Type B pancreatic cell (in vitro differentiated cells): ENCODE measurements around the gene LAPTM5. TPM values are rescaled to one million over a fixed set of nuclear protein-coding genes. Genes with fewer than 3 reads are reported as not detected.

Experiments
- DNase-seq: peaks from one replicate; pipeline ENCODE4 v3.0.0; 2021; ENCODE audit warnings: mixed read lengths; ENCODE audit not compliant: unreplicated experiment; ENCODE audit errors: extremely low spot score
- H3K27ac Mint-ChIP-seq: 2 replicates; pipeline ENCODE4 v1.8.0; 2021; ENCODE audit warnings: mild to moderate bottlenecking, mixed read lengths
- H3K27me3 Mint-ChIP-seq: 2 replicates; pipeline ENCODE4 v1.8.0; 2021; ENCODE audit warnings: mixed read lengths
- H3K36me3 Mint-ChIP-seq: 2 replicates; pipeline ENCODE4 v1.8.0; 2021; ENCODE audit warnings: mixed read lengths
- H3K4me1 Mint-ChIP-seq: one replicate; pipeline ENCODE4 v1.8.0; 2021; ENCODE audit warnings: mixed read lengths; ENCODE audit not compliant: unreplicated experiment
- H3K4me3 Mint-ChIP-seq: 2 replicates; pipeline ENCODE4 v1.8.0; 2021; ENCODE audit warnings: mild to moderate bottlenecking, mixed read lengths
- H3K9me3 Mint-ChIP-seq: 2 replicates; pipeline ENCODE4 v1.8.0; 2021; ENCODE audit warnings: mixed read lengths
- CTCF ChIP-seq: fragments of 200-600 bp; sonication (generic); conservative IDR thresholded peaks from 2 replicates; pipeline ENCODE4 v1.5.0; 2021; ENCODE audit warnings: antibody characterized with exemption, mild to moderate bottlenecking
- total RNA-seq: library from RNA; stranded (reverse); gene quantifications from 2 replicates; pipeline ENCODE4 v1.2.1, GENCODE V29; 2021; ENCODE audit warnings: low replicate concordance

Gene LAPTM5
- total RNA-seq, 1 donor from 2014 or later, result 0.24 TPM

GRCh38 chr1:30694280-30695175 lies 63.0 kb downstream of the LAPTM5 start:
- no peak for DNase-seq
- H3K4me3 Mint-ChIP-seq, result no peak overlapping the region
- H3K27ac Mint-ChIP-seq, result no peak overlapping the region
- no peaks in the 10 kb centered on the region for H3K36me3 Mint-ChIP-seq
- no peak for TF ChIP-seq CTCF
- H3K9me3 Mint-ChIP-seq, result no peaks in the 10 kb centered on the region
- peaks cover 19% of the 10 kb centered on the region for H3K4me1 Mint-ChIP-seq
- peaks cover 14% of the 10 kb centered on the region for H3K27me3 Mint-ChIP-seq

- peaks cover 16% of the 10 kb centered on the region for H3K27me3 Mint-ChIP-seq
- H3K4me1 Mint-ChIP-seq, result peaks cover 21% of the 10 kb centered on the region
- no peaks in the 10 kb centered on the region for H3K9me3 Mint-ChIP-seq
- H3K36me3 Mint-ChIP-seq, result no peaks in the 10 kb centered on the region
- TF ChIP-seq CTCF, result no peak
- H3K4me3 Mint-ChIP-seq, result no peak overlapping the region
- DNase-seq, result no peak
- no peak overlapping the region for H3K27ac Mint-ChIP-seq
Observed at GRCh38 chr1:30693822-30694221, 63.8 kb downstream of the LAPTM5 start.

DNA sequence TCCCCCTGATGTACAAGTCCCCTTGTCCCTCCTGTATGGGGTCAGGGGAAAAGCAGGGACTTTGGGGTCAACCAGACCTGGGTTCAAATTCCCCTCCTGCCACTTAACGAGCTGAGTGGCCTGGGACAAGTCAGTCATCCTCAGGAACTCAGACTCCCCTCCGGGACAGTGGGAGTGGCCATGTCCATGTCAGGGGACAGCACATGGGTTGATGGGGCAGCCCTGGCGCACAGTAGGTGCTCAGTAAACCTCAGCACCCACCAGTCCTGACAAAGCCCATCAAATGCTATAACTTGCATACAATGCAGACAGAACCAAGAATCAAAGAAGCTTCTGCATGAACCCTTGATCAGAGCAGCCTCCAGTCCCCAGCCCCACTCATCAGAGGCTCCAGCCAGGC lies 64.2 kb downstream of the LAPTM5 start:
- Mint-ChIP-seq H3K4me3 (no peak overlapping the region), H3K4me1 (peaks cover 21% of the 10 kb centered on the region), H3K27me3 (peaks cover 18% of the 10 kb centered on the region), H3K27ac (no peak overlapping the region), H3K9me3 (no peaks in the 10 kb centered on the region), H3K36me3 (no peaks in the 10 kb centered on the region)
- TF ChIP-seq CTCF, result no peak
- no peak for DNase-seq

- Mint-ChIP-seq H3K4me1 (peaks cover 21% of the 10 kb centered on the region), H3K27ac (no peak overlapping the region), H3K4me3 (no peak overlapping the region), H3K27me3 (peaks cover 18% of the 10 kb centered on the region), H3K36me3 (no peaks in the 10 kb centered on the region), H3K9me3 (no peaks in the 10 kb centered on the region)
- no peak for TF ChIP-seq CTCF
- DNase-seq, result no peak
Observed at GRCh38 chr1:30692948-30693301, 64.6 kb downstream of the LAPTM5 start.

DNA sequence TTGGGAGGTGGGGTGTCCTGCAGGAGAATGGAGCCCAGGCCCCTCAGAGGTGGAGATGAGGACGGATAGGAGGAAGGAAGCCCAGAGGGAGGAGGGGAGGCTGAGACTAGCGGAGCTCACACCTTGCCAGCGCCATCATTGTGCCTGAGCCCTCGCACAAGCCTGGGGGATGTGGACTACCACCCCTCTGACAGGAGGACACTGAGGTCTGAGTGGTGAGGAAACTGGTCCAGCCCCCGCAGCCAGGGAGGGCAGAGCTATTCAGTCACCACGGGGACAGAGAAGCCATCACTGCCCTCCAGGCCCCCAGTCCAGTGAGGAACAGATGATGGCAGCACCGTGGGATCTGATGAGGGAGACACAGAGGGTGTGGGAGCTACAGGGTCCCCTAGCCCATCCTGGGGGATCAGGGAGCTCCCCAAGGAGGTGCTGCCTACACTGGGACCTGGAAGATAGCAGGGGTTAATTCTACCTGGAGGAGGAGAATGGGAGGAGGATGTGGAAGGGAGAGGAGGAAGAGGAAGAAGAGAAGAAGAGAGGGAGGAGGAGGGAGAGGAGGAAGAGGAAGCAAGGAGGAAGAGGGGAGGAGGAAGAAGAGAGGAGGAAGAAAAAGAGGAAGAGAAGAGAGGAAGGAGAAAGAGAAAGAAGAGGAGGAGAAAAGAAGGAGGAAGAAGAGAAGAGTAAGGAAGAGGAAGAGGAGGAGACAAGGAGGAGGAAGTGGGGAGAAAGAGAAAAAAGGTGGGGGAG lies 65.2 kb downstream of the LAPTM5 start:
- no peak for DNase-seq
- Mint-ChIP-seq H3K36me3 (no peaks in the 10 kb centered on the region), H3K4me3 (no peak overlapping the region), H3K27ac (no peak overlapping the region), H3K4me1 (peaks cover 24% of the 10 kb centered on the region), H3K27me3 (peaks cover 21% of the 10 kb centered on the region), H3K9me3 (no peaks in the 10 kb centered on the region)
- TF ChIP-seq CTCF, result no peak
